ENCODE results near the gene MYO18A.
A peak's percentile ranks its signal among the peaks of the same experiment; 100 is the strongest.
"Not testable (repeated sequence)": the region's sequence is repeated elsewhere in the genome, so short reads cannot be mapped to it uniquely, and the experiment has no call there.

The MYO18A gene

GRCh38 chr17:29193146-29193545, 12.9 kb upstream of the MYO18A start:
- DNase-seq = no peak

DNA sequence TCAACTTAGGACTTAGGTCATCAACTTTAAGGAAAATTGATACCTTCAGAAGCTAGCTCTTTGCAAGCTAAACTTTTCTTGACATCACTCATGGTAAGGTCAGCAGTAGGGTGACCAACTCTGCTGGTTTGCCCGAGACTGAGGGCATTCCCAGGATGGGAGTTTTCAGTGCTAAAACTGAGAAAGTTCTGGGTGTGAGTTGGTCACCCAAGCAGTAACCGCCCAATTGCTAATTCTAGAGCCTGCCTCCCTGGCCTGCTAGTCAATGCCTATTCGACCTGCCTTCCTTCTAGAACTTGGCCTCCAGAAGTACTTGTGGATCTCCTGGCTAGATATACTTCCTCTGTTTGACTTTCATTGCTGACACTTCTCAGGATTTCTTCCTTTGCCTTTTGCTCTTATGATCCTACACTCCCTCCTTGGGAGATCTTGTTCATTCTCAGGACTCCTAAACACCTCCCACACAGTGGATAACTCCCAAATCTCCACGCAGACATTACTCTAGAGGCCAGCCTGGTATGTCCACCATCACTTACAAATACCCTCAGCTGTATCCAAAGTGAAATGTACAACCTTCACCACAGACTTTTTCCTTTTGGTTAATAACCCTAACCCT, 10.5 kb upstream of the MYO18A start:
- no peak for DNase-seq

- no peak for DNase-seq
Measured at GRCh38 chr17:29190039-29190438, 9.8 kb upstream of the MYO18A start.

DNA sequence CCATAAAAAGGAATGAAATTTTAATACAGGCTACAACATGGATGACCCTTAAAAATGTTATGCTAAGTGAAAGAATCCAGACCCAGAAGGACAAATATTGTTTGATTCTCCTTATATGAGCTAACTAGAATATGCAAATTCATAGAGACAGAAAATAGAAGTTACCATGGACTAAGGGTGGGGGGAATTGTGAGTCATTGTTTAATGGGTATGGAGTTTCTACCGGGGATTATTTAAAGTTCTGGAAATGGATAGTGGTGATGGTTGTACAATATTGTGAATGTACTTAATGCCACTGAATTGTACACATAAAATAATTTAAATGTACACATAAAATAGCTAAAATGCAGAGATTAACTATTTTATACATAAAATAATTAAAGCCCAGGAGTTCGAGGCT, 9.2 kb upstream of the MYO18A start:
- no peak for DNase-seq

DNA sequence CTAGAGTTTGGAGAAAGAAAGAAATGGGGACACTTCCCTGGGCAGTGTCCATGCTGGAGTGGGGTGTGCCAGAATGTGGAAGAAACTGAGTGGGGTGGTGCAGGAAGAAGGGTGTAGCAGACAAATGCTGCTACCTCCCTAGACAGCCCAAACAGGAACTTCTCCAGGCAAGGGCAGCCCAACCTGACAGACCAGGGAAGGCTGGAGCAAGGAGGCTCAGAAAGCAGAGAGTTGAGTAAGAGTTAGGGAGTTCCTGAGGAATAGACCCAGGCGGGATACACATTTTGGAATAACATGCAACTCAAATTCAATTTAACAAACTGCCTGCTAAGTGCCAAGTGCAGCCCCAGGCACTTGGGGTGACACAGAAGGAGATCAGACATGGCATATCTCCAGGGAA, 1.0 kb upstream of the MYO18A start:
- no peak for DNase-seq

DNA sequence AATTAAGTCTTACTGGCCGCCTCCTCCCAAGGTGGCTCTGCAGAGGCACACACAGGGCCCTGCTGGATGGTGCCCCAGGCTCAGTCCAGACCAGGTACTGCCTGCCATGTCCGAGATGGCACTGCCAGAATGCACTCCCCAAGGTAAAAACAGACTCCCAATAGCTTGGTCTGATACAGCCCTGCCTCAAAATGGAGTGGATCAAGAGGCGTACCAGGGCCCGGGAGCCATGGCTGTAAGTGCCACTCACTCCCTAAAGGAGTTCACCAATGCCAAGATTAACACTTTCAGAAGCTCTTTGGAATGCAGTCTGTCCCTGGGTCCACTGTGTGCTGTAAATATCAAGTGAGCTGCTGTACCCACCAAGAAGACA, 576 bp upstream of the MYO18A start:
- no peak for DNase-seq

DNA sequence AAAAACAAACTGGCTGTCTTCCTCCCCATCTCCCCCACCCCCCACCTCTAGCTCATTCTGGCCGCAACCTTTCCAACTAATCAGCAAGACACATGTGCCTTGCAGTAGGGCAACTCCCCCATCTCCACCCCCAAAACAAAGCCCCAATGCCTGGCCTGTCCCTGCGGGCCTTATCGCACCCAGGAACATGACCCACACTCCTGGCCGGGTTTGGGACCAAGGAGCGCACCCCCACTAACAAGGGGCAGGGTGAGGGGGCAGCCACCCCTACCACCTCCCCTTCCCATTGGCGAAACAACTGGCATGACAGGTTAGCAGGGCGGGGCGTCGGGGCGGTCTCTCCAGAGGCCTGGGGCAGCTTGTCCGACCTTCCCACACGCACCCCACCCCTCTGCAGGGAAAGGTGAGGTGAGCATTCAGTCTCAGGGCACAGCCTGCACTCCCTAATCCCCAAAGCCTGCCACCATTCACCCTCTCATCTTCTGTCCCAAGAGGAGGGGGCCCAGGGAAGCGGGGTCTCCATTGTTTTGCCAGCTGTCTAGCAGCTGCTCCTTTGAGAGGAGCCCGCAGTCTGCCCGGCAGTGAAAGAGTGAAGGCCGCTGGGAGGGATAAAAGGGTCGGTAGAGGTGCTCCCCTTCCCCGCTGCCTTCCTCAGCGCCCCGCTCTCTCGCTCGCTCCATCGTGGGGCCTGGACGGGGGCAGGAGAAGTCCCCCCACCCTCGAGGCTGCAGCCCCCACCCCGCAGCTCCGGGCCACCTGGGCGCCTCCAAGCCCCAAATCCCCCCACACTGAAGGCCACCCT, 765 bp downstream of the MYO18A start:
- DNase-seq = peak; percentile 44

GRCh38 chr17:29178750-29179231, 1.4 kb downstream of the MYO18A start:
- DNase-seq = no peak

DNA sequence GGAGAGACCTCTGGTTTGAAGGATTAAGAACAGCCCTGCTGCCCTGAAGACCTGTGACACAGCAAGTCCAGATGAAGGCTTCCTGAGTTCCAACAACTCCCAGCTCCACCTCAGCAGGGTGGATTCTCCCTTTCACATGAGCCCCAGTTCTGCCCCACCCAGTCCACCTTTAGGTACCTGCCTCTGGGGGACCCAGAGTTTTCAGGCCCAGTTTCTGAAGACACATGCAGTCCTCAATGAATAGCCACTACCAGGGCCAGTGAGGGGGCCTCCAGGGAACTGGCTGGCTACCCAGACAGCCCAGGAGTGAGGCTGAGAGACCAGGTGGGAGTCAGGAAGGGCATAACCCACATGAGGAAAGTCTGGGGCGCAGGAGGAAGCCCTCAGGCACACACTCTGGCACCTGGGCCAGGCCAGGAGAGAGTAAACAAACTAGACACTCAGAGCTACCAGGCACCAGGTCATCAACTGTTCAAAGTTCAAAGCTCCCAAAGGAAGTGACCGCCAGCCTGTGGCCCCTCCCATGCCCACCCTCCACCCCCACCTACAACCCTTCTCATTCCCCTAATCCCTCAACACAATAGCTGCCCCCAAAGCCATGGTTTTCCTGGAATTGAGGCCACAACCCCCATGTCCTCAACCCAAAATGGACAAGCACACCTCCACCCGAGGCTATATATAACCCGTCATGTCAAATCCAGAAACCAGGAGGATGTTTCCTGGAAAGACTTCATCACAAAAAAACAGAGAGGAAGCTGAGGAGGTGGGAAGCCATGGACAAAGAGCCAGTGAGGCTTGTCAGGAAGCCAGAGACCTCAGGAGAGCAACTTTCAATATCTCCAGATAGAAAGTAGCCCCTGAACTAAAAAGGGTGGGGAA, 2.1 kb downstream of the MYO18A start:
- DNase-seq = no peak

- DNase-seq = no peak
Measured at GRCh38 chr17:29177541-29177870, 2.7 kb downstream of the MYO18A start.

- peak; percentile 47 for DNase-seq
Measured at GRCh38 chr17:29176558-29177351, 3.4 kb downstream of the MYO18A start.

DNA sequence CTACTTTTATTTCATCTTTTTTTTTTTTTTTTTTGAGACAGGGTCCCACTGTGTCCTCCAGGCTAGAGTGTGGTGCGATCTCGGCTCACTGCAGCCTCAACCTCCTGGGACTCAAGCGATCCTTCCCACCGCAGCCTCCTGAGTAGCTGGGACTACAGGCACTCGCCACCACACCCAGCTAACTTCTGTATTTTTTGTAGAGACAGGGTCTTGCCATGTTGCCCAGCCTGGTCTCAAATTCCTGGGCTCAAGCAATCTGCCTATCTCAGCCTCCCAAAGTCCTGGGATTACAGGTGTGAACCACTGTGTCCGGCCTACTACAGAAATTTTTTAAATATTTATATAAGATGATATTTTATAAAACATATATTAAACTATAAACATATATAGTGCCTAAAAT, 4.8 kb downstream of the MYO18A start:
- no peak for DNase-seq

GRCh38 chr17:29172589-29172988, 7.6 kb downstream of the MYO18A start:
- DNase-seq = no peak

GRCh38 chr17:29170682-29171081, 9.5 kb downstream of the MYO18A start:
- no peak for DNase-seq

DNA sequence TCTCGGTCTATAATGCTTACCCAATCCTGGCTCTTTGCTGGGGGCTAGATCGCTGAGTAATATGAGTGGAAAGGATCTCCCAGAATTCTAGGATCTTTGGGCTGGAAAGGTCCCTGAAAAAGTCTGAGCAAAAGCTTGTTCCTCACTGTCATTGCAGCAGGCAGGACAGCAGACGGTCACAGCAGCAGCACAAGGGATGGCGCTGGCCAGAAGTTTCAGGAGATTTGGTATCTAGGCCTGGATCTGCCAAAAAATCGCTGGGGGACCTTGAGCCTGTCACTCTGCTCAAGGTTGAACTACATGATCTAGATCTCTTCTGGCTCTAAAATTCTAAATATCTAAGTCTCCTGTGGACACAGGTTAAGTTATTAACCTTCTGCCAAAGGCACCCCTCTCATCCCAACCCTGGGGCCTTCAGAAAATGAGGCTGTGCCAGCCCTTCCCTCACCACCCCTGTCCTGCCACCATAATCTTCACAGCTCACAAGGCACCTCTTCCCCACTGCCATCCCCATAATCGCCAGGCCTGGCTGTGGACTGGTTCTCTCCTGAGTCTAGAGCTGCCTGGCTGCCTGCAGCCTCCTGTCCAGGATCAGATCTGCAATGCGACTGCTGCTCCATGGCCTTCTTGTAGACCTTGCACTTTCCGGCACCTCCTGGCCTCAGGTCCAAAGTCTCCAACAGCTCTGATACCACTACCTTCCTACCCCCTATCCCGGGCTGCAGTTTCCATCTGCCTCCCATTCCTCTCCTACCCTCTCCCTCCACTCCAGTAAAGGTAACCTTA, 10.2 kb downstream of the MYO18A start:
- DNase-seq = no peak

- DNase-seq = not testable (repeated sequence)
Measured at GRCh38 chr17:29168759-29169126, 11.5 kb downstream of the MYO18A start.

DNA sequence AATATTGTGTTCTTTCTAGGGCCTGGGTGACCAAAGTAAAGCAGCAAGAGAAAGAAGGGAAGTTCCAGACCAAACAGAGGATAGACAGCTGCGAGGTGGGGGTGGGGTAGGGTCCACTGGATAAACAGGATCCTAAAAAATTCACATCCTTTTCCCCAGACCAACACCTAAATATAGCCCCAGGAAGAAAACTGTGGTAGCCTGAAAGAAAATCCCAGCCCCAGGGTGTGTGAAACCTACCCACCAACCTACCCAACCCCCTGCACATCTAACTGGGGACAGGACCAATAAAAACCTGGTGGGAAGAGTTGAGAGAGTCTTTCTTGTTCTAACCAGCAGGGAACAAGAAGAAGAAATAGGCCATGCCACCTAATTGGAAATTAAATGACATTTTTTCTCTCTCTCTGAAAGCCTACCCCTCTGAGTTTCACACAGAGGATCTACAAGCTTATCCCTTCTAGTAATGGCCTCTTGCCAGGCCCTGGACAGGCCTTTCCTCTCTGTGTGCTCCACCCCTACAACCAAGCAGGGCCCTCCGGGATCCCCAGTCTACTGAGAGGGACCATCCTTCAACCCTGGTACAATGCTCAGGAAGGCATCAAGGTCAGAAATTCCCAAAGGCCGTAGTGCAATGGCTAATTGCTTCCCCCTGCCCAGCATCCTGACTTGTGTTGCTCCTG, 12.0 kb downstream of the MYO18A start:
- DNase-seq = no peak

- DNase-seq = no peak
Measured at GRCh38 chr17:29167393-29168078, 12.7 kb downstream of the MYO18A start.

DNA sequence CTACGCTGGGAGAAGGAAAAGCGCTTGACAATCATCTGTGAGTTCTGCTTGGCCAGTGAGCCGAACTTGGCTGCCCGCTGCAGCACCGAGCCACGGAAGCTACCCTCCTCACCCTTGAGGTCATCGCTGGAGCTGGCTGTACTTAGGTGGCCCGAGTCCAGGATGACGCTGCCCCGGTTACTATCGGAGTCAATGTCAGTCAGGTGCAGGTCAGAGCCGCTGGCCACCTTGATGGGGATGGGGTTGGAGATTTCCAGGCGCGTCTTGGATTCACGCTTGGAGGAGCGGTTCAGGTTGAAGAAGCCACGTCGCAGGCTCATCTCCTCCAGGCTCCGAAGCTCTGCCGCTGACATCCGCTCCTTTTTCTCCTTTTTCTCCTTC, 13.7 kb downstream of the MYO18A start:
- no peak for DNase-seq

GRCh38 chr17:29165800-29166506, 14.2 kb downstream of the MYO18A start:
- no peak for DNase-seq
